GM08714 (cell line): Measurements from ENCODE around the gene PTDSS2.

Source experiments
- H3K4me3 ChIP-seq: fragments of 200-500 bp; sonication (Bioruptor generic); 2 replicates; pipeline ENCODE4 v1.5.1; 2014; ENCODE audit warnings: mild to moderate bottlenecking, low read length, inconsistent platforms
- ZNF274 ChIP-seq: IDR thresholded peaks from 2 replicates; pipeline ENCODE4 v1.6.1; 2012; ENCODE audit warnings: mild to moderate bottlenecking, low read depth, low read length

Gene PTDSS2

DNA sequence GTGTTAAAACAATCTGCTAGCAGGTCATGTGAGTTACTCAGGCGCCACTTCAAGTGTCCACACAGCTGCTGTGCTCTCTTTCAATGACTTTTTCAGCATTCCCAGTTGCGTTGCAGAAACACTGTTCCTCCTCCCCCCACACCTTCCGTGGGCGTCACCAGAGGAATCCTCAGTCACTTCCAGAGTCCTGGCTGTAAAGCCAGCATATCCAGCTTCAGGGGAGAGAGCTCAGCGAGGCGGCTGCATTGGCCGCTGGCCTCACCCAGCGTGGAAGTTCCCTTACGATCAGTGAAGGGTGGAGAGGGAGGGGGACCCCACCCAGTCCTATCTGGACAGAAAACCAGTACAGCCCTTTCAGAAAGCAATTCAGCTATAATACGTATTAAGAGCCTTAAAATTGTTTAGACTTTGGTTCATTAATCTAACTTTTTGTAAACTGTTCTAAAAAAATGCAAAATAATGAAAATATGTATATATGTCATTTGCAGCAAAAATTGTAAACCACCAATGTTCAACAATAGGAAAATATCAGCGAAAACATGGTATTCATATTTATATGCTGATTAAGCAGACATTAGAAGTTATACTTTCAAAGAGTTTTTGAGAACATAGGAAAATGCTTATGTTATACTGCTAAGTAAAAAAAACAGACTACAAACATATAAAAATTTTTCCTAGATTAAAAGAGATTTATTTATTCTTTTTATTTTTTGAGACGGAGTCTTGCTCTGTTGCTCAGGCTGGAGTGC lies 5.5 kb upstream of the PTDSS2 start:
- no peak for TF ChIP-seq ZNF274
- no peak overlapping the region for H3K4me3 ChIP-seq

DNA sequence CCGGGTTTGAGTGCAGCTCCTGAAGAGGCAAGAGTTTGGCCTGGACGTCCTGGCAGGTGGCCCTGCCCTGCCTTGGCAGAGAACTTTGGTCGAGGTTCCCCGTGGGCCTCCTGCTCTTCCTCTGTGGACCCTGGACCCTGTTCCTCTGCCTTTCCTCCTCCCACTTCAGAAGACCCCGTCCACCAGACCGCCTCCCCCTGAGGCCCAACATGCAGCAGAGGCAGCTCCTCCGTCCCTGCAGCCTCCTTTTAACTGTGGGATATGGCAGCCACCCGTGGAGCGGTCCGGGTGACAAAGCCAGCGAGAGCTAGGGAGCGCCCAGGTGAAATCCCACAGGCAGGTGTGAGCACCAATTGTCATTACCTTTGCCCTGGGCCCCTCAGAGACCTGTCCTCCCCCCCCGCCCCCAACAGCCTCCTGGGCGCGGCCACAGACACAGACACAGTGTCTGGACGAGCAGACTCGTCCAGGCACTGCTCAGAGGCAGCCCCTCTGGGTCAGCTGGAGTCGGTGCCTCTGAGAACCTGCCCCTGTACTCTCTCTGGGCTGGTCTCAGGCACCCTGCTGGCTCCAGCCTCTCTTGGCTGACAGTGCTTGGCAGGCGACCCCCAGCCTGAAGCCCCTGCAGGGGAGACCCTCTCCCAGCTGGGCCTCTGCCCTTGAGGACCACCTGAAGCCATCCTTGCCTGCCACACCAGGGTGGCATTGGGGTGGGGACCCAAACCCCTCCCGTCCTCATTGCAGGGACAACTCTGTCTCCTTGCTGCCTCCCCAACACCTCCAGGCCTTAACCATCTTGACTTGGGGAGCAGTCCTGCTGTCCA lies 4.1 kb upstream of the PTDSS2 start:
- H3K4me3 ChIP-seq = no peak overlapping the region
- no peak for TF ChIP-seq ZNF274

DNA sequence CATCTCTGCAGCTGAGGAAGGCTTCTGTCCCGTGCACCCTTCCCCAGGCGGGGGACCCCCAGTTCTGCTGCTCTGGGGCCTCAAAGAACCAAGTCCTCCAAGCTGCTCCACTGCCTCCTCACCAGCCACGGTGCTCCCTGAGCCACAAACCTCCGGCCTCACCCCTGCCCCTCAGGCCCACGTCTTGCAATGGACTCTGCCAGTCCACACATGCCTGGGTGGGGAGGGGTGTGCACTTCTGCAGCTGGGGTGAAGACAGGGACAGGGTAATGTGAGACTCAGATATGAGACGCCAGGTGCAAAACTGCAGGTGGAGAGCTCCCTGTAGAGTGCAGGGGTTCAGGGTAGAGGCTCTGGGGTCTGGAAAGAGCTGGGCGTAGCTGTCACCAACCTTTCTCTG lies 3.2 kb upstream of the PTDSS2 start:
- H3K4me3 ChIP-seq = no peak overlapping the region
- no peak for TF ChIP-seq ZNF274

DNA sequence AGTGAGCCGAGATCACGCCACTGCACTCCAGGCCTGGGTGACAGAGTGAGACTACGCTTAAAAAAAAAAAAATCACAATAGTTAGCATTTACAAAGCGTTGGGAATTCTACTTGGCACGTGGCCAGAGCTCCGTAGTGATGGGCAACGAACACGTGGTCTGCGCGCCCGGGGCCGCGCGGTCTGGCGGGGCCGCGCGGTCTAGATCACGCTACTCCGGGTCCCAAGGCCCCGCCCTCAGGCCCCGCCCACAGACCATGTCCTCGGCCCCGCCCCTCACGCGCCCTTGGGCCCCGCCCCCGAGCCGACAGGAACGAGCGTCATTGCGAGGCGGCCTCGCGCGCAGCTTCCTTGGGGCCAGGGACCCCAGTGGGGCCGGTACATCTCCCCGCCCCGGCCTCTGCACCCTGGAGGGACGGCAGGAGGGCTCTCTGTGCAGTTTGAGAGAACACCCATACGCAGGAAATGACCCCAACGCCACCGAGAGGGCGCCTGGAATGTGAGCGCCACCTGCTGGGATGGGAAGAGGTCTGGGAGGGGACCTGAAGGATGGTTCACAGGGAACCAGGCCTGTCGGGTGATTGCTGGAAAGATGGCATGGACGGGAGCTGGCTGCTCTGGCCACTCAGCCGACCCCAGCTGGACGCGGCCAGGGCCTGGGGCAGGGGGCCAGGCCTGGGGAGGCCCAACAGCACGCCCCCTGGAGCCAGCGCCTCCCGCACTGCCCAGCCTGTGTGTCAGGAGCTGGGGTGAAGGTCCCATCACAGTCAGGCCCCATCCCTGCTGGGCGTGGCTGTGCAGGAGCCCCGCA lies 2.0 kb upstream of the PTDSS2 start:
- peak overlapping the region; percentile 60; the same call in 1 of the 2 replicates for H3K4me3 ChIP-seq
- no peak for TF ChIP-seq ZNF274

DNA sequence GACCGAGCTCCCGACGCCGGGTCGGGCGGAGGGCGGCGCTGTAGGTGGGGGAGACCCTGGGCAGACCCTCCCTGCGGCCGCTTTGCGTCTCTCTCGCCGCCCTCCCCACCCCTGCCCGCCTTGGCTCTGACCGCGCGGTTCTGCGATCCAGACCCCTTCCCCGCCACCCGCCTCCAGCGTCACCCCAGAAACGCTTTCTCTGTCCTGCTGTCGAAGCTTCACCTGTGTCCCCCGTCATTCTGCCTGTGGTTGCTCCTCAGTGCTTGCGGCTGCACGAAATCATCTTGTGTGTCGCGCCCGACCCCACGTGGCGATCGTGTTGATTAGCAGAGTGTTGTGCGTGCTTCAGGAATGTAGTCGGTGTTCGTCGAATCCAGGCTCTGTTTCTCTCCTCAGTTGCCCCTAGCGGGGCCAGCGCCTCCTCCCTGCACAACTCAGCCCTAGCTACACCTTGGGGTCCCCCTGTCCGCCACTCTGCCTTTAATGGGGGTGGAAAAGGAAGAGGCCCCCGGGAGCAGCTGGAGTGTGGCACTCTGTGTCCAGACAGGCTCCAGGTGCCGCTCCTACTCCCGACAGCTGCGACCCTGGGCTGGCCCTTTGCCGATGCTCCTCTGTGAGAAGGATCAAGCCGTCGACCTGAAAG lies 851 bp downstream of the PTDSS2 start:
- no peak for TF ChIP-seq ZNF274
- H3K4me3 ChIP-seq = peak overlapping the region; percentile 90

DNA sequence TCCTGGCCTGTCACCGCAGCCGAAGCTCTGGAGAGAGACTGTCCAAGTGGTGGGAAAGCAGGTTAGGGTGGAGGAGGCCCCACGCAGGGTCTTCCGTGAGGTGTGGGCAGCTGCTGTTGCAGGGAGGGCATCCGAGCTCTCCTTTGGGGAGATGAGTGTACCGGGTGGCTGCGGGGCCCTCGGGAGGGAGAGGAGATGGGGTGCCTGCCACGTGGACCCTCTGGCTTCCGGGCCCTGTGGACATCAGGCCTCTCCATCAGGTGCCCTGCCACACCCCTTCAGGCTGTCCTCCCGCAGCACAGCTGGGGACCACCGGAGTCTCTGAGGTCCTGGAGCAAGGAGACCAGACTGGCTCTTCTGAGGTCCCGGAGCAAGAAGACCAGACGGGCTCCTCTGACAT lies 1.7 kb downstream of the PTDSS2 start:
- no peak overlapping the region; the same call in 1 of the 2 replicates for H3K4me3 ChIP-seq
- no peak for TF ChIP-seq ZNF274

DNA sequence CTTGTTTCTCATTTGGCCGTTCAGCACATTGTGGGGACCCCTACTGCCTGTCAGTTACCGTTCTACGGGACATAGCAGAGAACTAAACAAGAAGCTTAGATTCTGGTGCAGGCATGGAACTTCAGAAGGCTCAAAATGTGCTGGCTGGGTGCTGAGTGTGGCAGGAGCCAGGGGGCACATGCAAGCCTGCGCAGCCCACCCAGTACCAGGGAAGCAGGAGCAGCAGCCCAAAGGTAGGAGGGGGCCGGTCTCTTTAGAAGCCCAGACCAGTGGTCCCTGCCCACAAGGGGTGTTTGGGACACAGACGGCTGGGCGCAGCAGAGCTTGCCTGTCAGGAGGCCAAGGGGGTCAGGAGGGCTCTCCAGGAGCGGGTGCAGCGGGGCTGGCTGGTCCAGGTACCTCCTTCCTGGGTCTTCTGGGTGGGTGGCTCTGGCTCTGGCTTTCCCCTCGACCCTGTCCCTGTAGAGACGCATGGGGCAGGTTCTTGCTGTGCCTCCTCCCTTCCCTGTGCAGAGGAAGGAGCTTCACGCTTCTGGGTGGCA lies 2.2 kb downstream of the PTDSS2 start:
- H3K4me3 ChIP-seq = no peak overlapping the region
- no peak for TF ChIP-seq ZNF274

DNA sequence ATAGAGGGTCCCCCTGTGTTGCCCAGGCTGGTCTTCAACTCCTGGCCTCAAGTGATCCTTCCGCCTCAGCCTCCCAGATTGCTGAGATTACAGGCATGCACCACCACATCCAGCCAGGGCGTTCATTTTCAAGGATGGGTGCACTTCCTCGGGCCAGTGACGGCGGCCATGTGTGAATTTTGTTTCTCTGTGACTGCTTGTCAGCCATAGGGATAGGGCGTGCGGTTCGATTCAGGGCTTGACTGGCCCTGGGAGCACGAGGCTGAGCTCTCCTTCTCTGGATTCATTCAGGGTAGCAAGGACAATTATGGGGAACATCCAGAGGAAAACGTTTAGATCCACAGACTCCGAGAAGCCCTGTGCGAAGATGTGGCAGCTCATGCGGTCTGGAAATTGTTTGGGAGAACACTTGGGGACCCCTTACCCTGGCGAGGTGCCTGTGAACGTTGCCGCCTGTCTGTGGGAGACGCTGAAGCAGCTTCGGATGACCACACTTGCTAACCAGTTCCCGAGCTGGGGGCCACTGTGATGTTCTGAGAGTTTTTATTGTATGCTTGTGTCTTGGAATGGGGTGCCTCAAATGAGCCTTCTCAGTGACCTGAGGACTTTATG lies 2.9 kb downstream of the PTDSS2 start:
- no peak for TF ChIP-seq ZNF274
- no peak overlapping the region for H3K4me3 ChIP-seq

DNA sequence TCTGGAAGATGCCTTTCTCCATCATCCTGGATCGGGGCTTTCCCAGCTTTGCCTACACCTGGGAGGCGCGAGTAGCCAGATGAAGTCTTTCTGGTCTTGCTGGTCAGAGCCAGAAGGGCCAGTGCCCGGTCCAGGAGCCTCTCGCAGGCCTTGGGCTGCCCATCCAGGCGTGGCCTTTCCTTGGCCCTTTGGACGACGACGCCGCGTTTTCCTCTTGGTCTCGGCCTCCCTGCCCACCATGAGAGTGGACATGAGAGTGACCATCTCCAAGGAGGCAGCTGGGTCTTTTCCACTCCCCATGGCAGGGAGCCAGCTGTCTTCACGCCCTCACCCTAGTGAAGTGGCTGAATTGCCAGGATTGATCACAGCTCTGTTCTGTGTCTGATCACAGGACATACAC lies 3.5 kb downstream of the PTDSS2 start:
- H3K4me3 ChIP-seq = no peak overlapping the region
- no peak for TF ChIP-seq ZNF274

DNA sequence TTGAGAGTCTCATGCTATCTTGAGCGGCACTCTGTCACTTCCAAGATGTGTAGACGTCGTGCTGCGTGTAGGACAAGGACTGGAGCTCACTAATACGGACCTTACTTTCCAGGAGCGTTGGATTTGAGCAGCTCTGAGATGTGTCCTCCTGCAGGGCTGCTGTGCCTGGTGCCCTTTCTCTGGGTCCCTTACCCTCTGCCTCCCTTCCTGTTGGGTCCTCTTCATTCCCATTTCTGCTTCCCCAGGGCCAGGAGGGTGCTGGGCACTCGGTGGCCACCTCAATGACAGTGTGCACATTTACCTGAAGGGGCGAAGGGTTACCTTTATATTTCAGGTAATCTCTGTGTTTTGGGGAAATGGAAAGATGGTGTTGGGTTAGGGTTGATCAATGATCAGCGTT lies 4.0 kb downstream of the PTDSS2 start:
- H3K4me3 ChIP-seq = no peak overlapping the region
- TF ChIP-seq ZNF274 = no peak

DNA sequence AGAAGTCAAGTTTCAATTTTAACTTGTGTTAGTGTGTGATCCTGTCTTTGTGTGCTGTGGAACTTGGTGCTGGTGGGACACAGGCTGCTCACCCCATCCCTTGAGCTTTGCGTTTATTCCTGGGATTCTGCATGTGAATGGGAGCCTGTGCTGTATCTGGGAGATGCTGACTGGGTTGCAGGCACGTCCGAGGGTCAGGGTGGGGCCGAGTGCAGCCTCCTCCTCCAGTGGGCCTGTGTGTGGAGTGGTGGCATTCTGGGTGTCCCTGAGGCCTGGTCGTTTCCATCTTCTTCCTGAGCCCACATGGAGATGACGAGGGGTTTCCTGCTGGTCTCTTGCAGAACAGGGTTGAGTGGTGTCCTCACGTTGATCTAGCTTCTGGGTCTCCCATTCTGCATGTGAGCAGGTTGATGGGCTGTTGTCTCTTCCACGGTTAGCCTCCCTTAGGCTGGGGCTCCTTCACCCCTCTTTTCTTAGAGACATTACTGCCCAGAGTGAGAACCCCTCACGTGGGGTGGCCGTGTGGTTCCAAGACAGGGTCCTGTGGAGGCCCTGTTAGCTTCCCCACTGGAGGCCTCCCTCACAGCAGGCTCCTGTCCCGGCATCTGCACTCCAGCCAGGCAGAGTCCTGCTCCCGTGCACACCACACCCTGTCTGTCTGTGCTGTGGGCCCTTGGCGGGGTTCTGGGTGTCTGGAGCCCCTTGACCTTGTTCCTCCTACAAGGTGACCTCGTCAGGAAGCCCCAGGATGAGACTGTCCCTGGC lies 4.9 kb downstream of the PTDSS2 start:
- TF ChIP-seq ZNF274 = no peak
- H3K4me3 ChIP-seq = no peak overlapping the region

DNA sequence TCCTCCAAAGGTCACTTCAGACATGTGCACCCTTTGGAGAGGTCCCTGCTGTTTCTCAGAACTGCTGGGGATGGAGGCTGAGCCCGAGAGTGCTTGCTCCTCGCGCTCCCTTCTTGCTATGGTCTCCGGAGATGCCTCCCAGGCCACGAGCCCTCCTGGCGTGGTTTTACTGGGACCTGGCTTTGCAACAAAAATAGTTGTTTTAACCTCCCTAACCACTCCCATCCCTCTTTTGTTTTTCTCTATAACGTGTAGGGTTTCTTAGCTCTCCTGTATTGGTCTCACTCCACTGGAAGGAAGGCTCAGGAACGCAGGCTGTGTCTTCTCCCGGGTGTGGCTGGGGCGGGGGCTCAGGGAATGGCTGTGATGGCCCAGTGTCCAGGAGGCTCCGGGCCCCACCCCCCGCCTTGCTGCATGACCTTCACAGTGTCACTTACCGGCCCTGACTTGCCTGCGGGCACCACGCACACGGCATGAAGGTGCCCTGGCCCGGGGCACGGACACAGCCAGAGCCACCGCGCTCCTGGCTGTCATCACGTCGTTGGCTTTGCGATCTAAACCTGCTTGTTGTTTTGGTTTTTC lies 5.6 kb downstream of the PTDSS2 start:
- H3K4me3 ChIP-seq = no peak overlapping the region
- TF ChIP-seq ZNF274 = no peak

DNA sequence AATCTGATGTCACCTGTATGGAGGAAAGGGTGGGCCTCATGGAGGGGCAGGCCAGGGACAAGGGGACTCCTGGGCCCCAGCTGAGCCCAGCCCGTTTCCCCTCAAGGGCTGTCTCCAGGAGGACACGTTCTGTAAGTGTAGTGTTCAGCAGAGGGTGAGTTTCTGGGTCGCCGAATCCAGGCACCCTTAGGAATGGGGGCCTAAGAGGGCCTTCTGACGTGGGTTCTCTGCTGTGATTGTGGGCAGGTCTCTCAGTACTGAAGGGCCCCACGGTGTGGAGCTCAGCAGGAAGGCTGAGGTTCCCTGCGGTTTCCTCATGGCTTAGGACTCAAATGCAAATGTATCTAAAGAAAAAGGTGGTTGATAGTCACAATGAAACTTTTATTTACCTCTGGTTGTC lies 6.5 kb downstream of the PTDSS2 start:
- no peak for TF ChIP-seq ZNF274
- H3K4me3 ChIP-seq = no peak overlapping the region
